HG02610 (cell line): ENCODE results near the gene STAP2.
"Not testable (repeated sequence)": the region's sequence is repeated elsewhere in the genome, so short reads cannot be mapped to it uniquely, and the experiment has no call there.

Experiments
- ATAC-seq: cut with Tn5 transposase; IDR thresholded peaks from one replicate; pipeline ENCODE4 v1.9.1; 2021; ENCODE audit warnings: mild to moderate bottlenecking, moderate library complexity; ENCODE audit not compliant: unreplicated experiment

STAP2 gene

GRCh38 chr19:4277191-4277696 is 61.4 kb downstream of the STAP2 start:
- ATAC-seq, result no peak

- not testable (repeated sequence) for ATAC-seq
These were observed 64.3 kb downstream of the STAP2 start for GRCh38 chr19:4274321-4274686.
